HUES64 (cell line): Measurements from ENCODE around the gene FATE1.

ENCODE experiments used
- H3K27ac ChIP-seq: 2 replicates; pipeline ENCODE4 v1.7.0; 2013; ENCODE audit warnings: low read depth, low read length, inconsistent platforms
- H3K27me3 ChIP-seq: 2 replicates; pipeline ENCODE4 v1.6.1; 2013; ENCODE audit warnings: mild to moderate bottlenecking, low read length; ENCODE audit not compliant: insufficient read depth
- H3K36me3 ChIP-seq: 2 replicates; pipeline ENCODE4 v1.6.1; 2013; ENCODE audit warnings: mild to moderate bottlenecking, low read length; ENCODE audit not compliant: insufficient read depth
- H3K4me1 ChIP-seq: 2 replicates; pipeline ENCODE4 v1.6.1; 2013; ENCODE audit warnings: mild to moderate bottlenecking, low read length, moderate library complexity; ENCODE audit not compliant: insufficient read depth
- H3K4me3 ChIP-seq: 2 replicates; pipeline ENCODE4 v1.5.1; 2013; ENCODE audit warnings: mild to moderate bottlenecking, low read length, moderate library complexity
- H3K9ac ChIP-seq: 2 replicates; pipeline ENCODE4 v1.6.1; 2013; ENCODE audit warnings: mild to moderate bottlenecking, low read depth, low read length
- H3K9me3 ChIP-seq: 2 replicates; pipeline ENCODE4 v1.6.1; 2013; ENCODE audit warnings: low read depth, low read length; ENCODE audit not compliant: insufficient read depth
- WGBS: fragments of 150-250, 120-280 bp; methylation state at CpG from one replicate; pipeline ENCODE4 v1.1.7; 2013; ENCODE audit warnings: missing lambda C conversion rate; 5-methylcytosine and 5-hydroxymethylcytosine counted together

FATE1 gene

GRCh38 chrX:151704041-151704663, 11.7 kb upstream of the FATE1 start:
- Histone ChIP-seq H3K27ac (no peak overlapping the region), H3K27me3 (no peaks in the 10 kb centered on the region), H3K36me3 (no peaks in the 10 kb centered on the region), H3K4me1 (no peaks in the 10 kb centered on the region), H3K4me3 (no peak overlapping the region), H3K9ac (no peak overlapping the region), H3K9me3 (no peaks in the 10 kb centered on the region)
- 95% methylated on average over 12 of the region's 13 CpGs for WGBS

DNA sequence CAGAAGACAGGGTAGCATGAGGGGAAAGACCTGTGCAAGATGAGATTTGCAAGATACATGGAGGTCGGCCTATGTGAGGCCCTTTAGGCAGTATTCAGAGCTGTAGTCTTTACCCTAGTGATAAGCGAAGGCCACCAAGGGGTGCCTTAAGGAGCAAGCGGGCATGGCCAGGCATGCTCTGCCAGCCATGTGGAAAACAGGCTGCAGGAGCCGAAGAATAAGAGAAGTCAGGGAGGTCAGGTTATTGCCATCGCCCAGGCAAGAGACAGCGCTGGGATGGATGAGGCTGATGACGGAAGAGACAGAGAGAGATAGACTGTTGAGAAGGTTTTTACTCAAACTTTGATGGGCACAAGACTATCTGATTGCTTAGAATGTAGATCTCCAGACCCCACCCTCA, 7.0 kb upstream of the FATE1 start:
- Histone ChIP-seq H3K27ac (no peak overlapping the region), H3K4me3 (no peak overlapping the region), H3K27me3 (no peaks in the 10 kb centered on the region), H3K36me3 (no peaks in the 10 kb centered on the region), H3K9ac (no peak overlapping the region), H3K4me1 (no peaks in the 10 kb centered on the region), H3K9me3 (no peaks in the 10 kb centered on the region)
- 81% methylated on average over 7 of the region's 7 CpGs for WGBS

GRCh38 chrX:151710457-151710856, 5.4 kb upstream of the FATE1 start:
- Histone ChIP-seq H3K9me3 (no peaks in the 10 kb centered on the region), H3K9ac (no peak overlapping the region), H3K36me3 (no peaks in the 10 kb centered on the region), H3K4me3 (no peak overlapping the region), H3K4me1 (0 out of 2 replicates have a peak, but pooled peaks cover 4% of the 10 kb centered on the region), H3K27ac (no peak overlapping the region), H3K27me3 (no peaks in the 10 kb centered on the region)
- 94% methylated on average over 2 of the region's 2 CpGs for WGBS

DNA sequence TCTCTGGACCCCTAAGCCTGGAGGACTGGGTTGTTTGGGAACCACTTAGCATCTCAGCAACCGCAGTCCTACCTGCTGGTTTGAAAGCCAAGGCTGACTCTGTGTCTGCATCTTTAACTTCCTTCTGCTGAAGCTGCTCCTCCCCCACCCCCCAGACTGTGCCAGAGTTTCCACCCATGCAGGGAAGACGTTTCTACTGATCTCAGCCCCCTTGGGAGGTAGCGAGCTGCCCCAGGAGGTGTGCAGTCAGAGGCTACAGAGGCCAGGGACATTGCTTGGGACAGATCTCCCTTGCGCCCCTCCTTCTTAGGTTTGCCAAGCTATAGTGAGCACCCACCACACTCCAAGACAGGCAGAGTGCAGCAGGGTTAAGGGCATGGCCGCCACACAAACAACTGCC, 4.7 kb upstream of the FATE1 start:
- 0 out of 2 replicates have a peak, but pooled peaks cover 4% of the 10 kb centered on the region for H3K4me1 ChIP-seq
- no peak overlapping the region for H3K27ac ChIP-seq
- H3K4me3 ChIP-seq = no peak overlapping the region
- H3K9me3 ChIP-seq = no peaks in the 10 kb centered on the region
- no peaks in the 10 kb centered on the region for H3K27me3 ChIP-seq
- 71% methylated on average over 5 of the region's 5 CpGs for WGBS
- no peak overlapping the region for H3K9ac ChIP-seq
- H3K36me3 ChIP-seq = no peaks in the 10 kb centered on the region

DNA sequence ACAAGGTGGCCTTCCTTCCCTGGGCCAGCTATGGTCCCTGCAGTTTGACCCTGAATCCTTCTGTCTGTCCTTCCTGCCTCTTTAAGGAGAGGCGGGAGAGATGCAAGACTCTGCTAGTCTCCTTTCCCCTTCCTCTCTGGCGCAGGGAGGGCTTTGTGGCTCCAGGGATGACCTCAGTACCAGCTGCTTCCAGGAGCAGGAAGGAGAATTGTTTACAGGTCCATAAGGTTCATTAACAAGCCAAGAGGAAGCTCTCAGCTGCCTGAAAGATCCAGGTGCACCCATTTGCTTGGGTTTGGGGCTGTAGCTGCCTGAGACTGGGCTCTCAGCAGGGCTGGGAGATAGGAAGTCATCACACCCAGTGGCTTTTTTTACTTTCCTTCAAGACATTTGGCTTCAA, 4.0 kb upstream of the FATE1 start:
- no peak overlapping the region for H3K4me3 ChIP-seq
- H3K9ac ChIP-seq = no peak overlapping the region
- WGBS = 57% methylated on average over 1 of the region's 2 CpGs
- no peak overlapping the region for H3K27ac ChIP-seq
- H3K9me3 ChIP-seq = no peaks in the 10 kb centered on the region
- H3K36me3 ChIP-seq = no peaks in the 10 kb centered on the region
- 0 out of 2 replicates have a peak, but pooled peaks cover 4% of the 10 kb centered on the region for H3K4me1 ChIP-seq
- no peaks in the 10 kb centered on the region for H3K27me3 ChIP-seq

DNA sequence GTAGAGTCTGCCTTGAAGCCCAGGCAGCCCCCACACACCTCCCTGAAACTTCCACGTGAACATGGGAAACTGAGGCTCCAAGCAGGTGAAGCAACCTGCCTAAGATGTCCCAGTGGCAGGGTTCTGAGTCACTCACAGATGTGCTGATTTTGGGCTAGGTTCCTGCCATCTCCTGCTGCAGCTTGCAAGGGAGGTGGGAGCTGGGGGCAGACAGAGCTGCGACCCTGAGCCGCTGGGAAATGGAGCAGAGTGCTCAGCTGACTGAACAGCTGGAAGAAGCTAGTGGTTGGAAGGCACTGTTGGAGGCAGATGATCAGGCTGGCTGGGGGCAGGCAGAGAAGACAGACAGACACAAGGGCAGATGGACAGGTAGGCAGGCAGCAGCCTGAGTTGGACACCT, 3.6 kb upstream of the FATE1 start:
- Histone ChIP-seq H3K4me3 (no peak overlapping the region), H3K9me3 (no peaks in the 10 kb centered on the region), H3K9ac (no peak overlapping the region), H3K27ac (no peak overlapping the region), H3K4me1 (0 out of 2 replicates have a peak, but pooled peaks cover 4% of the 10 kb centered on the region), H3K36me3 (no peaks in the 10 kb centered on the region), H3K27me3 (no peaks in the 10 kb centered on the region)
- WGBS = 79% methylated on average over 3 of the region's 3 CpGs

GRCh38 chrX:151713849-151714248, 2.0 kb upstream of the FATE1 start:
- 55% methylated on average over 3 of the region's 3 CpGs for WGBS
- H3K27me3 ChIP-seq = no peaks in the 10 kb centered on the region
- H3K4me1 ChIP-seq = 0 out of 2 replicates have a peak, but pooled peaks cover 4% of the 10 kb centered on the region
- H3K27ac ChIP-seq = no peak overlapping the region
- no peaks in the 10 kb centered on the region for H3K36me3 ChIP-seq
- no peaks in the 10 kb centered on the region for H3K9me3 ChIP-seq
- H3K4me3 ChIP-seq = no peak overlapping the region
- H3K9ac ChIP-seq = no peak overlapping the region

DNA sequence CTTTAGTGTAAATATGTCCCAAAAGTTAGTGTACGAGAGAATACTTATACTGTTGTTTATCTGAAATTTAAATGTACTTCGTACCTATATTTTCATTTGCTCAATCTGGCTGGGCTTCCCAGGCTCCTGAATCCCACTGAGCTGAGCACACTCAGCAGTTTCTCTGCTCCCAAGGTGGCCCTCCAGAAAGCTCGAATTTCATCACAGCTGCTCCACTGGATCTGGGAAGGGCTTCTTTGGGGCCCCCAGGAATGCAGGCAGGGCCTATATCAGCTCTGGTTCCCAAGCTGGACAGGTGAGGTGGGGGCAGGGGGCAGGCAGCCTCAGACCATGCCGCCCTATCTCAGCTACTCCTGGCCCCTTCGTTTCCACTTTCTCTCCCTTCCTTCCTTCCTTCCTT, 1.5 kb upstream of the FATE1 start:
- Histone ChIP-seq H3K9me3 (no peaks in the 10 kb centered on the region), H3K4me3 (no peak overlapping the region), H3K27me3 (no peaks in the 10 kb centered on the region), H3K27ac (no peak overlapping the region), H3K4me1 (0 out of 2 replicates have a peak, but pooled peaks cover 4% of the 10 kb centered on the region), H3K9ac (no peak overlapping the region), H3K36me3 (no peaks in the 10 kb centered on the region)
- WGBS = 70% methylated on average over 4 of the region's 5 CpGs

GRCh38 chrX:151722241-151722846, 6.5 kb downstream of the FATE1 start:
- peaks cover 3% of the 10 kb centered on the region; the same call in 1 of the 2 replicates for H3K27me3 ChIP-seq
- no peaks in the 10 kb centered on the region for H3K36me3 ChIP-seq
- no peak overlapping the region for H3K9ac ChIP-seq
- WGBS = 54% methylated on average over 23 of the region's 24 CpGs
- H3K4me3 ChIP-seq = no peak overlapping the region
- H3K4me1 ChIP-seq = 0 out of 2 replicates have a peak, but pooled peaks cover 6% of the 10 kb centered on the region
- H3K9me3 ChIP-seq = no peaks in the 10 kb centered on the region
- H3K27ac ChIP-seq = no peak overlapping the region

- no peak overlapping the region for H3K27ac ChIP-seq
- H3K9ac ChIP-seq = no peak overlapping the region
- no peak overlapping the region for H3K4me3 ChIP-seq
- H3K4me1 ChIP-seq = 0 out of 2 replicates have a peak, but pooled peaks cover 6% of the 10 kb centered on the region
- no peaks in the 10 kb centered on the region for H3K9me3 ChIP-seq
- H3K36me3 ChIP-seq = no peaks in the 10 kb centered on the region
- peaks cover 3% of the 10 kb centered on the region; the same call in 1 of the 2 replicates for H3K27me3 ChIP-seq
- WGBS = 91% methylated on average over 7 of the region's 7 CpGs
Measured at GRCh38 chrX:151723156-151723760, 7.4 kb downstream of the FATE1 start.

DNA sequence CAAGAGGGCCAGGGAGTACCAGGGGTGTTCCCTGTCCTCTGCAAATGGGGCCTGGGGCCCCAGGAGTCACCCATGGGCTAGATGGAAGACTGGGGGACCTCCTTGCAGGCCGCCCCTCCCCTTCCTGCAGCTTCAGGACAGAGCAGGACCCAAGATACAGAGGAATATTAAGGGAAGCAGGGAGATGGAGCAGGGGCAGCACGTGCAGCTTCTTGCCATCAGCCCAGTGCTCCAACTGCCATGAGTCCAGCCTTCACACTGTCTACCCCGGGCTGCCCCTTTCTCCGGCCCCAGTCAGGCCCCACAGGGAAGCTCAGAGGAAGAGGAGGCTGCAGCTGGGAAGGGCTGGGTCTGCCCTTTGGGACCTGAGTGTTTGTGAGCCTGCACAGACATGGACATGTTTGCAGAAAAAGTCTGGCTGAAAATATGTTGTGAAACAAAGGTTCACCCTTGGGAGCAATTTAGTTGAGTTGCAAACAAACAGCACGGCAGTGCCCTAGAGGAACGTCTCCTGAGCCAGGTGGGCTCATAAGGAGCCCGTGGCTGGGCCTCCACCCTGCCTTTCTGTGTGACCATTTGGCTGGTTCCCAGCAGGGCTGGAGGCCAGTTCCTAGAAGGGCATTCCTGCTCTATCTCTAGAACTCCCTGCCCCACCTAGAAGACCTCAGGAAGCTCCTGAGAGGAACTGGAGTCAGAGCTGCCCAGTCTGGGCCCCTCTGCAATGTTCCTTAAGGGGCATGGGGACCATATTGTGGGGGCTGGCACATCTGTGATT, 8.9 kb downstream of the FATE1 start:
- Histone ChIP-seq H3K27ac (no peak overlapping the region), H3K9ac (no peak overlapping the region), H3K9me3 (no peaks in the 10 kb centered on the region), H3K4me1 (0 out of 2 replicates have a peak, but pooled peaks cover 6% of the 10 kb centered on the region), H3K4me3 (no peak overlapping the region), H3K36me3 (no peaks in the 10 kb centered on the region), H3K27me3 (peaks cover 3% of the 10 kb centered on the region; the same call in 1 of the 2 replicates)
- WGBS = 92% methylated on average over 6 of the region's 7 CpGs
